KMS-11 (cell line): Measurements from ENCODE around the gene MPPED1.

Source experiments
- H2AFZ ChIP-seq: fragments of 200-600 bp; sonication (generic); 2 replicates; pipeline ENCODE4 v1.6.1; 2016; ENCODE audit warnings: antibody characterized with exemption, mixed run types, low read depth
- H3K27ac ChIP-seq: fragments of 200-600 bp; sonication (generic); 2 replicates; pipeline ENCODE4 v1.6.1; 2016; ENCODE audit warnings: mild to moderate bottlenecking, mixed run types
- H3K27me3 ChIP-seq: fragments of 200-600 bp; sonication (generic); 2 replicates; pipeline ENCODE4 v1.6.1; 2017; ENCODE audit warnings: mild to moderate bottlenecking, low read depth, mixed run types, moderate library complexity; ENCODE audit not compliant: insufficient read depth
- H3K36me3 ChIP-seq: fragments of 200-600 bp; sonication (generic); 2 replicates; pipeline ENCODE4 v1.6.1; 2017; ENCODE audit warnings: mild to moderate bottlenecking, mixed run types; ENCODE audit not compliant: insufficient read depth
- H3K4me1 ChIP-seq: fragments of 200-600 bp; sonication (generic); 2 replicates; pipeline ENCODE4 v1.6.1; 2016; ENCODE audit warnings: mild to moderate bottlenecking, low read depth, mixed run types; ENCODE audit not compliant: poor library complexity, severe bottlenecking
- H3K4me2 ChIP-seq: fragments of 200-600 bp; sonication (generic); 2 replicates; pipeline ENCODE4 v1.7.0; 2016; ENCODE audit warnings: mild to moderate bottlenecking, mixed run types
- H3K4me3 ChIP-seq: fragments of 200-600 bp; sonication (generic); IDR thresholded peaks from 2 replicates; pipeline ENCODE4 v1.6.1; 2017; ENCODE audit warnings: low read depth, low read length, mixed read lengths; ENCODE audit not compliant: insufficient read depth
- H3K79me2 ChIP-seq: fragments of 200-600 bp; sonication (generic); 2 replicates; pipeline ENCODE4 v1.6.1; 2016; ENCODE audit warnings: low read depth, mixed run types; ENCODE audit not compliant: insufficient read depth
- H3K9ac ChIP-seq: fragments of 200-600 bp; sonication (generic); 2 replicates; pipeline ENCODE4 v1.6.1; 2016; ENCODE audit warnings: mild to moderate bottlenecking, mixed run types
- H4K20me1 ChIP-seq: fragments of 200-600 bp; sonication (generic); 2 replicates; pipeline ENCODE4 v1.6.1; 2016; ENCODE audit warnings: mild to moderate bottlenecking, mixed run types; ENCODE audit not compliant: insufficient read depth
- TF ChIP-seq, protein P1 (sequence below): fragments of 200-600 bp; sonication (generic); conservative IDR thresholded peaks from 2 replicates; pipeline ENCODE4 v1.6.1; 2017; ENCODE audit warnings: low read depth, mild to moderate bottlenecking, antibody characterized with exemption, low read length, moderate library complexity, mixed read lengths

Gene MPPED1

DNA sequence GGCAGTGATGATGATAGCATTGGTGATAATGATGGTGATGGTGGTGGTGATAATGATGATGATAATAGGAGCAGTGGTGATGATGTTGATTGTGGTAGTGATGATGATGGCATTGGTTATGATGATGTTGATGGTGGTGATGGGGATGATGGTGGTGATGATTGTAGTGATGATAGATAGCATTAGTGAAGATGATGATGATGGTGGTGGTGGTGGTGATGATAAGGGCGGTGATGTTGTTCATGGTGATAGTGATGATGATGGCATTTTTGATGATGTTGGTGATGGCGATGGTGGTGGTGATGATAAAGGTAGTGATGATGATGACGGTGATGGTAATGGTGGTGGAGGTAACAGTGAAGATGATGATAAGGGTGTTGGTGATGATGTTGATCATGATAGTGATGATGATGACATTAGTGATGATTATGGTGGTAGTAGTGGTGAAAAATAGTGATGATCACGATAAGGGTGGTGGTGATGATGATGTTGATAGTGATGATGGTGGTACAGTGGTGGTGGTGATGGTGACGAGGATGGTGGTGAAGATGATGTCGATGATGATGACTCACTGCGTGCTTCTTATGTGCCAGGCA is 93.0 kb downstream of the MPPED1 start:
- Histone ChIP-seq H3K9ac (no peak overlapping the region), H3K4me1 (no peaks in the 10 kb centered on the region), H3K36me3 (no peaks in the 10 kb centered on the region), H3K27me3 (no peaks in the 10 kb centered on the region; the same call in 1 of the 2 replicates), H3K79me2 (no peaks in the 10 kb centered on the region), H3K27ac (no peak overlapping the region), H4K20me1 (no peaks in the 10 kb centered on the region), H3K4me2 (no peak overlapping the region), H2AFZ (no peak overlapping the region), H3K4me3 (no peak overlapping the region)
- TF ChIP-seq, protein P1, sequence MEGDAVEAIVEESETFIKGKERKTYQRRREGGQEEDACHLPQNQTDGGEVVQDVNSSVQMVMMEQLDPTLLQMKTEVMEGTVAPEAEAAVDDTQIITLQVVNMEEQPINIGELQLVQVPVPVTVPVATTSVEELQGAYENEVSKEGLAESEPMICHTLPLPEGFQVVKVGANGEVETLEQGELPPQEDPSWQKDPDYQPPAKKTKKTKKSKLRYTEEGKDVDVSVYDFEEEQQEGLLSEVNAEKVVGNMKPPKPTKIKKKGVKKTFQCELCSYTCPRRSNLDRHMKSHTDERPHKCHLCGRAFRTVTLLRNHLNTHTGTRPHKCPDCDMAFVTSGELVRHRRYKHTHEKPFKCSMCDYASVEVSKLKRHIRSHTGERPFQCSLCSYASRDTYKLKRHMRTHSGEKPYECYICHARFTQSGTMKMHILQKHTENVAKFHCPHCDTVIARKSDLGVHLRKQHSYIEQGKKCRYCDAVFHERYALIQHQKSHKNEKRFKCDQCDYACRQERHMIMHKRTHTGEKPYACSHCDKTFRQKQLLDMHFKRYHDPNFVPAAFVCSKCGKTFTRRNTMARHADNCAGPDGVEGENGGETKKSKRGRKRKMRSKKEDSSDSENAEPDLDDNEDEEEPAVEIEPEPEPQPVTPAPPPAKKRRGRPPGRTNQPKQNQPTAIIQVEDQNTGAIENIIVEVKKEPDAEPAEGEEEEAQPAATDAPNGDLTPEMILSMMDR: no peak

DNA sequence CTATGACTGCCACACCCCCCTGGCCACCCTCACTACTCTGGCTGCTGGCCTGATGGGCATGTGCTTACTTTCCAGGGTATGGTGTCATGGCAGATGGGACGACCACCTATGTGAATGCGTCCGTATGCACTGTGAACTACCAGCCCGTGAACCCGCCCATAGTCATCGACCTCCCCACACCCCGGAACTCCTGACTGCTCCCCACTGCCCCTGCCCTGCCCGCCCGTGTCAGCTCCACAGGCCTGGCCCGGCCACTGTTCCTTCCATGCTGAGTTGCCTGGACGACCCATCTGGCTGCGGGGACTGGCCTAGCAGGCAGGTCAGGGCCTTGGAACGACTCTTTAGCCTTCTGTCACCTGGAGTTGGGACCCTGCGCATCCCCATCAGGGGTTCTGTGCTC is 93.6 kb downstream of the MPPED1 start:
- Histone ChIP-seq H3K9ac (no peak overlapping the region), H3K36me3 (no peaks in the 10 kb centered on the region)

GRCh38 chr22:43505896-43506295 is 94.1 kb downstream of the MPPED1 start:
- Histone ChIP-seq H3K36me3 (no peaks in the 10 kb centered on the region), H3K9ac (no peak overlapping the region), H2AFZ (no peak overlapping the region), H3K27ac (no peak overlapping the region), H4K20me1 (no peaks in the 10 kb centered on the region), H3K4me1 (no peaks in the 10 kb centered on the region), H3K4me3 (no peak overlapping the region), H3K4me2 (no peak overlapping the region), H3K79me2 (no peaks in the 10 kb centered on the region), H3K27me3 (no peaks in the 10 kb centered on the region; the same call in 1 of the 2 replicates)
- TF ChIP-seq, protein P1: no peak

More for the DNA sequence above, 93.6 kb downstream of the MPPED1 start:
- Histone ChIP-seq H3K4me1 (no peaks in the 10 kb centered on the region), H3K4me2 (no peak overlapping the region), H3K4me3 (no peak overlapping the region), H3K27ac (no peak overlapping the region), H2AFZ (no peak overlapping the region), H3K27me3 (no peaks in the 10 kb centered on the region; the same call in 1 of the 2 replicates), H3K79me2 (no peaks in the 10 kb centered on the region), H4K20me1 (no peaks in the 10 kb centered on the region)
- TF ChIP-seq, protein P1: no peak

DNA sequence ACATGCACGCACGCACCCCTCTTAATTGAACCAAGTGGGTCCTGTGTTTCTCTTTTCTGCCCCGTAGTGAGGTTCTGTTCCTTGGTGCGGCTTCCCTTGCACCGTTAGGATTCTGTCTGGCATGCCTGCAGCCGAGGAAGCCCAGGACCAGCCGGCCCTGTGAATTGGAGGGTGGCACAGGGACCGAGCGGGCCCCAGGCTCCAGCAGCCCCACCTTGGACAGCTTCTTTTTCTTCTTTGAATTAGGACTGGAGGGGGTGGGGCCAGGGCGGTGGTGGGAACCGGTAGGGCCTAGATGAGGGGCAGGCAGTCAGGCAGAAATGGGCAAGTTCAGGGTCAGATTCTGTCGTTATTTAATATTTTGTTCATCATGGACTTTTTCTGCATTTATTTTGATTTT is 94.7 kb downstream of the MPPED1 start:
- TF ChIP-seq, protein P1: no peak
- H3K4me3 ChIP-seq: no peak overlapping the region
- no peaks in the 10 kb centered on the region for H3K79me2 ChIP-seq
- H2AFZ ChIP-seq: no peak overlapping the region
- H3K9ac ChIP-seq: no peak overlapping the region
- no peaks in the 10 kb centered on the region for H3K4me1 ChIP-seq
- H3K36me3 ChIP-seq: no peaks in the 10 kb centered on the region
- H3K27me3 ChIP-seq: no peaks in the 10 kb centered on the region; the same call in 1 of the 2 replicates
- no peak overlapping the region for H3K27ac ChIP-seq
- H4K20me1 ChIP-seq: no peaks in the 10 kb centered on the region
- no peak overlapping the region for H3K4me2 ChIP-seq
